NB4 (cell line): ENCODE data around the gene PCDH10.

Experiments
- MAX ChIP-seq: IDR thresholded peaks from 2 replicates; pipeline ENCODE4 v1.6.1; 2011; ENCODE audit warnings: low read depth, low read length
- POLR2A ChIP-seq: IDR thresholded peaks from 2 replicates; pipeline ENCODE4 v1.6.1; 2011; ENCODE audit warnings: mild to moderate bottlenecking; ENCODE audit not compliant: insufficient read length; ENCODE audit errors: extremely low read depth

GRCh38 chr4:133145241-133145640, 3.9 kb upstream of the PCDH10 start:
- TF ChIP-seq POLR2A (no peak), MAX (no peak)
